ENCODE results near the gene FHL2.

GRCh38 chr2:105330681-105331375 lies 68.0 kb downstream of the FHL2 start:
- no peak for TF ChIP-seq CTCF (IDR thresholded peaks at IDR 0.05; ENCODE audit: poor library complexity)
- no peak for TF ChIP-seq EZH2 (IDR thresholded peaks at IDR 0.05; ENCODE audit: borderline replicate concordance)

Measured in hepatocyte (in vitro differentiated cells).